Measurements from ENCODE around the gene YPEL1. TPM values are rescaled to one million over a fixed set of nuclear protein-coding genes. Genes with fewer than 3 reads are reported as not detected.

Gene YPEL1
- total RNA-seq, 2 donors from 2014 or later: 2.2 to 2.9 TPM

DNA sequence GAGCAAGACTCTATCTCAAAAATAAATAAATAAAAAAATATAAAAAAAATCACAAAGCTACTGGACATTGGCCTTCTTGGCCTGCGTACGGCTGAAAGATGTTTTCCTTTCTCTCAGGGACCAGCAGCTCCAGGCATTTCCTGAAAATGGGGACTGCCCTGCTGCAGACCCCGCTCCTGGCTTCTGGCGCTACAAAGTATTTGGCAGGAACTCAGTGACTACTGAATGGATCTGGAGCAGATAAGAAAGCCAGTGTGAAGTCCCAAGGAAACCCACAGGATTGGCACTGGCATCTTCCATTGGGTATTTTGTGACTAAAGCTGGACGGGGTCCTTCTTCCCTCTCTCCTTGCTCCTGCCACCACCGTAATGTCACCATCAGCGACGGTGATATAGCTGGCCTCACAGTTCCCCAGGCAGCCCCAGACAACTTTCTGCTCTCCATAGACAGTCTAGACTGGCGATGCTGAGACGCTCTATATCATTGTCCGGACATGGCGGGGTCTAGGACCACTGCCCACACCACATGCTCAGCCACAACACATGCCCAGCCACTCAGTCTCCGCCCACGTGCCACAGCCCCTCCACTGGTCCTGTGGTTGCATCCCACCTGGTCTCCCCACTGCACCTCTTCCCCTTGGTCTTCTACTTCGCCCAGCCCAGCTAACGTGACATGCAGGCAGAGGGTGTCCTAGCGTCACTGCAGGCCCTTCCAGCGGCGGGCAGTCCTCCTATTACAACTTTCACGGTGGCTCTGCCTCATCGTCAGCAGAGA is 22.7 kb upstream of the YPEL1 start:
- Histone ChIP-seq H3K36me3 (peaks cover under 1% of the 10 kb centered on the region), H3K27me3 (no peaks in the 10 kb centered on the region), H3K9me3 (no peaks in the 10 kb centered on the region), H3K4me1 (no peaks in the 10 kb centered on the region), H3K4me3 (no peak overlapping the region), H3K9ac (ENCODE audit: low read depth in 2 of 2, low read length in 2 of 2) (no peak overlapping the region), H3K27ac (no peak overlapping the region)
- DNase-seq: no peak
- no peak for TF ChIP-seq CTCF (IDR thresholded peaks at IDR 0.05)
- intact Hi-C loops (cut with DNase I): no loop called here

GRCh38 chr22:21755851-21756284 is 20.3 kb upstream of the YPEL1 start:
- no peak overlapping the region for H3K27ac ChIP-seq
- no peak for TF ChIP-seq CTCF (IDR thresholded peaks at IDR 0.05)
- H3K4me3 ChIP-seq: no peak overlapping the region
- DNase-seq: no peak
- H3K9me3 ChIP-seq: no peaks in the 10 kb centered on the region
- intact Hi-C loops (cut with DNase I): no loop called here
- H3K4me1 ChIP-seq: no peaks in the 10 kb centered on the region
- H3K27me3 ChIP-seq: no peaks in the 10 kb centered on the region
- H3K9ac ChIP-seq (ENCODE audit: low read depth in 2 of 2, low read length in 2 of 2): no peak overlapping the region
- H3K36me3 ChIP-seq: no peaks in the 10 kb centered on the region

DNA sequence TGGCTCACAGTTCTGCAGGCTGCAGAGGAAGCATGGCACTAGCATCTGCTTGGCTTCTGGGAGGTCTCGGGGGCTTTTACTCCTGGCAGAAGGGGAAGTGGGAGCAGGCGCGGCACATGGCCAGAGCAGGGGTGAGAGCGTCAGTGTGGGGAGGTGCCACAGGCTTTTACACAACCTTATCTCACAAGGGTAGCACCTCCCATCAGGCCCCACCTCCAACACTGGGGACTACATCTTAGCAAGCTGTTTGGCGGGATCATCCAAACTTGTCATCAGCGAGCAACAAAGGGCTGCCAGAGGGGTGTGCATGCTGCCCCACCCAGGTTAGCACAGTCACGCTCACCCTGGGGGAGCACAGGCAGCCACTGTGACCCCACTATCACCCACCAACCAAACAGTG is 18.9 kb upstream of the YPEL1 start:
- no peaks in the 10 kb centered on the region for H3K27me3 ChIP-seq
- no peak for TF ChIP-seq CTCF (IDR thresholded peaks at IDR 0.05)
- H3K9me3 ChIP-seq: no peaks in the 10 kb centered on the region
- no peaks in the 10 kb centered on the region for H3K4me1 ChIP-seq
- DNase-seq: peak; percentile 40
- no peak overlapping the region for H3K9ac ChIP-seq (ENCODE audit: low read depth in 2 of 2, low read length in 2 of 2)
- H3K36me3 ChIP-seq: no peaks in the 10 kb centered on the region
- intact Hi-C loops (cut with DNase I): no loop called here
- H3K4me3 ChIP-seq: no peak overlapping the region
- H3K27ac ChIP-seq: no peak overlapping the region

DNA sequence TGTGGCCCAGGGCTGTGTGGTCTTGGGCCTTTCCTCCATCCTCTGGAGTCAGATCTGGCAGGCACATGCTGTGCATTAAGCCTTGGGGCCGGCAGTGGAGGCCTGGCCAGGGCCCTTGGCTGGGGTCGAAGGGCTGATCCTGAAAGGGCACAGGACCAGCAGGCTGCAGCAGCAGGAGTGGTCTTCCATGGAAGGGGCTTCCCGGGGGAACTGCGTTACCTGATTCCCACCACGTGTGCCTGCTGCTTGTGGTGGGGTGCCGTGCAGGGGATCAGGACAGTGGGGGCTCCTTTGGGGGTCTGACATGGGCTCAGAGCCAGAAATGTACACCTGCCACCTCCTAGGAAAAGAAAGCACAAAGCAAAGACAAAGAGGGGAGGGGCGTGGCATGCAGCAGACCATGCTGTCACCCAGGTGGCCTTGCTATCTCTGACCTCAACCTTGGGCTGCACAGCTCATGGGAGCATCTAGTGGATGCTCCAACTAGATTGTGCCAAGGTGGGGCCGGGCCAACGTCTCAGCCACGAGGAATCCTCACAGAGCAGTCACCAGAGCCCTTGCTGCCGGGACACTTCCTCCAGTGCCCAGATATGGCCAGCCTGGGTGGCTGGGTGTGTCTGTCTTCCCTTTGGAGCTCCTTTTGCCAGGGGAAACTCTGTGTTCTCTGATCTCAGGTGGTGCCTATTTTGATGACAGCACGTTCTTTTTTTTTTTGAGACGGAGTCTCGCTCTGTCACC is 17.9 kb upstream of the YPEL1 start:
- Histone ChIP-seq H3K9me3 (no peaks in the 10 kb centered on the region), H3K9ac (ENCODE audit: low read depth in 2 of 2, low read length in 2 of 2) (no peak overlapping the region), H3K4me3 (no peak overlapping the region), H3K36me3 (no peaks in the 10 kb centered on the region), H3K27me3 (no peaks in the 10 kb centered on the region), H3K27ac (no peak overlapping the region), H3K4me1 (no peaks in the 10 kb centered on the region)
- DNase-seq: no peak
- TF ChIP-seq CTCF (IDR thresholded peaks at IDR 0.05): no peak
- intact Hi-C loops (cut with DNase I): no loop called here

DNA sequence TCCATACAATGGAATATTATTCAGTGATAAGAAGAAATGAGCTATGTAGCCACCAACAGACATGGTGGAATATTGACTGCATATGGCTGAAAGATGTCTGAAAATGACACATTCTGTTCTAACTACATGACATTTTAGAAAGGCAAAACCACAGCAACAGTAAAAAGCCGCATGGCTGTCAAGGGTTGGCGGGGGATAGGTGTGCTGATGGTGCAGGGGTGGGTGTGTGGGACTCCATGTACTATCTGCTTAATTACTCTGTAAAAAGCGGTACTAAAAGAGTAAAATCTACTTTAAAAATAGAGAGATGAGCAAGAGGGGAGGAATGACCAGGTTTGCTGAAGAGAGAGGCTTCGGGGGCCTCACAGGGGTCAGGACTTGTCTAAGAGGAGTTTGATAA is 16.7 kb upstream of the YPEL1 start:
- H3K36me3 ChIP-seq: no peaks in the 10 kb centered on the region
- no peaks in the 10 kb centered on the region for H3K9me3 ChIP-seq
- H3K4me3 ChIP-seq: no peak overlapping the region
- H3K9ac ChIP-seq (ENCODE audit: low read depth in 2 of 2, low read length in 2 of 2): no peak overlapping the region
- no peaks in the 10 kb centered on the region for H3K4me1 ChIP-seq
- H3K27me3 ChIP-seq: no peaks in the 10 kb centered on the region
- no peak overlapping the region for H3K27ac ChIP-seq
- intact Hi-C loops (cut with DNase I): no loop called here
- DNase-seq: no peak
- TF ChIP-seq CTCF (IDR thresholded peaks at IDR 0.05): no peak
